B cell (primary cell): ENCODE results near the gene RETN. TPM values are rescaled to one million over a fixed set of nuclear protein-coding genes. Genes with fewer than 3 reads are reported as not detected.
A peak's percentile ranks its signal among the peaks of the same experiment; 100 is the strongest.

Experiments
- ATAC-seq: fragments of 200-7000 bp; cut with Tn5 transposase; one replicate; pipeline ENCODE4 v1.10.0; 2021; ENCODE audit warnings: low read depth, mild to moderate bottlenecking, moderate number of reproducible peaks, moderate library complexity
- CTCF ChIA-PET: fragments of 350-600 bp; sonication (Branson Sonifier 250); formaldehyde crosslinking; loops from one replicate; lab custom pipeline; 2021; ENCODE audit warnings: antibody characterized with exemption, inconsistent platforms; lab: Charles Lee
- POLR2A ChIA-PET: fragments of 350-600 bp; sonication (Branson Sonifier 250); formaldehyde crosslinking; loops from one replicate; lab custom pipeline; 2021; ENCODE audit warnings: antibody characterized with exemption; lab: Charles Lee
- DNase-seq: peaks from one replicate; pipeline ENCODE4 v3.0.0; 2013
- H2AFZ ChIP-seq: 2 replicates; pipeline ENCODE4 v1.6.1; 2012; ENCODE audit warnings: mild to moderate bottlenecking, low read depth, low read length; ENCODE audit not compliant: insufficient read depth, poor library complexity, severe bottlenecking
- H3K27ac ChIP-seq, 2 donors: 1 replicate in 1 of 2; 2 replicates in 1 of 2; pipeline ENCODE4 v1.5.1; 2012 to 2013; ENCODE audit warnings: low read length in 2 of 2, mild to moderate bottlenecking in 2 of 2, moderate library complexity in 1 of 2
- H3K27me3 ChIP-seq, 4 experiments: fragments of 200-600 bp in 1 of 4; sonication (generic) in 1 of 4; replicated peaks in 1 of 4; 1 replicate in 2 of 4; 2 replicates in 2 of 4; pipeline versions ENCODE4 v1.6.1 to v1.7.0; 2013 to 2016; ENCODE audit warnings: low read length in 3 of 4, mild to moderate bottlenecking in 2 of 4, mixed read lengths in 1 of 4, moderate library complexity in 1 of 4; ENCODE audit not compliant: insufficient read depth in 4 of 4, control insufficient read depth in 3 of 4; ENCODE audit errors: control extremely low read depth in 1 of 4
- H3K36me3 ChIP-seq, 2 experiments: replicated peaks in 1 of 2; 1 replicate in 1 of 2; 2 replicates in 1 of 2; pipeline versions ENCODE4 v1.6.1 to v1.7.1; 2013; ENCODE audit warnings: low read length in 1 of 2; ENCODE audit not compliant: insufficient read depth in 2 of 2, control insufficient read depth in 1 of 2; ENCODE audit errors: control extremely low read depth in 1 of 2, extremely low read depth in 1 of 2
- H3K4me1 ChIP-seq, 2 donors: fragments of 200-600 bp in 1 of 2; sonication (generic) in 1 of 2; 1 replicate in 1 of 2; 2 replicates in 1 of 2; pipeline versions ENCODE4 v1.5.1 to v1.6.1; 2013 to 2017; ENCODE audit warnings: low read length in 2 of 2; ENCODE audit not compliant: control insufficient read depth in 2 of 2, insufficient read depth in 2 of 2
- H3K4me2 ChIP-seq: replicated peaks from 2 replicates; pipeline ENCODE3; 2012; ENCODE audit warnings: mild to moderate bottlenecking, low read depth, low read length; ENCODE audit not compliant: poor library complexity, severe bottlenecking
- H3K4me3 ChIP-seq, 5 experiments: fragments of 200-600 bp in 1 of 5; sonication (generic) in 1 of 5; 1 replicate in 3 of 5; 2 replicates in 2 of 5; pipeline versions ENCODE4 v1.5.1 to v1.7.0; 2011 to 2016; ENCODE audit warnings: low read length in 4 of 5, mild to moderate bottlenecking in 4 of 5, low read depth in 2 of 5, control low read depth in 1 of 5, moderate library complexity in 1 of 5; ENCODE audit not compliant: insufficient read depth in 1 of 5; ENCODE audit errors: control extremely low read depth in 1 of 5, extremely low read depth in 1 of 5
- H3K79me2 ChIP-seq: fragments of 200-600 bp; sonication (generic); one replicate; pipeline ENCODE4 v1.6.0; 2016; ENCODE audit warnings: low read length; ENCODE audit not compliant: control insufficient read depth, insufficient read depth
- H3K9ac ChIP-seq: fragments of 200-600 bp; sonication (generic); 2 replicates; pipeline ENCODE4 v1.6.1; 2017; ENCODE audit warnings: mild to moderate bottlenecking, low read length, moderate library complexity
- H3K9me3 ChIP-seq, 3 donors: one replicate each; pipeline versions ENCODE4 v1.6.1 to v1.7.1; 2013; ENCODE audit warnings: low read length in 2 of 3; ENCODE audit not compliant: control insufficient read depth in 2 of 3, insufficient read depth in 1 of 3; ENCODE audit errors: control extremely low read depth in 1 of 3
- H4K20me1 ChIP-seq: 2 replicates; pipeline ENCODE4 v1.6.0; 2012; ENCODE audit warnings: mild to moderate bottlenecking, low read length; ENCODE audit not compliant: insufficient read depth, control insufficient read depth, poor library complexity, severe bottlenecking
- H3K27ac Mint-ChIP-seq: one replicate; pipeline ENCODE4 v1.8.0; 2021; ENCODE audit warnings: mixed read lengths
- H3K27me3 Mint-ChIP-seq: one replicate; pipeline ENCODE4 v1.8.0; 2021; ENCODE audit warnings: mixed read lengths
- H3K4me1 Mint-ChIP-seq: one replicate; pipeline ENCODE4 v1.8.0; 2021; ENCODE audit warnings: mixed read lengths
- H3K4me3 Mint-ChIP-seq: one replicate; pipeline ENCODE4 v1.8.0; 2021; ENCODE audit warnings: mixed read lengths
- H3K9me3 Mint-ChIP-seq: one replicate; pipeline ENCODE4 v1.8.0; 2022; ENCODE audit warnings: mixed read lengths; ENCODE audit not compliant: insufficient read depth
- EZH2 ChIP-seq: IDR thresholded peaks from 2 replicates; pipeline ENCODE4 v1.6.1; 2012; ENCODE audit warnings: borderline replicate concordance, low read depth, mild to moderate bottlenecking, moderate library complexity, low read length; ENCODE audit not compliant: insufficient read depth, poor library complexity, severe bottlenecking
- WGBS: methylation state at CpG from one replicate; pipeline ENCODE4 v1.1.5; 2013; ENCODE audit warnings: missing lambda C conversion rate; ENCODE audit not compliant: insufficient coverage; 5-methylcytosine and 5-hydroxymethylcytosine counted together
- intact Hi-C: fragments of 100-400 bp; cut with micrococcal nuclease; formaldehyde crosslinking; loops from one replicate; pipeline ENCODE4 v1.10.0; 2022
- polyA plus RNA-seq: library from polyadenylated mRNA; depleted of rRNA; stranded (reverse); fragments of >200 nt; gene quantifications from 2 replicates; pipeline ENCODE4 v1.2.3, GENCODE V29; 2012
- total RNA-seq, 2 donors: library from RNA; stranded (reverse); fragments of 120-200 nt in 1 of 2; gene quantifications; 1 replicate in 1 of 2; 2 replicates in 1 of 2; pipeline versions ENCODE4 v1.2.3 to v1.2.4, GENCODE V29; 2013 to 2022
- TF ChIP-seq, protein P1 (sequence below): fragments of 200-600 bp; IDR thresholded peaks from one replicate; pipeline ENCODE4 v1.8.0; 2022; ENCODE audit warnings: antibody characterized with exemption, mild to moderate bottlenecking

The RETN gene
- total and polyA plus RNA-seq, 2 donors (not counting 1 experiment from before 2014, with no cell fraction given), result not detected

DNA sequence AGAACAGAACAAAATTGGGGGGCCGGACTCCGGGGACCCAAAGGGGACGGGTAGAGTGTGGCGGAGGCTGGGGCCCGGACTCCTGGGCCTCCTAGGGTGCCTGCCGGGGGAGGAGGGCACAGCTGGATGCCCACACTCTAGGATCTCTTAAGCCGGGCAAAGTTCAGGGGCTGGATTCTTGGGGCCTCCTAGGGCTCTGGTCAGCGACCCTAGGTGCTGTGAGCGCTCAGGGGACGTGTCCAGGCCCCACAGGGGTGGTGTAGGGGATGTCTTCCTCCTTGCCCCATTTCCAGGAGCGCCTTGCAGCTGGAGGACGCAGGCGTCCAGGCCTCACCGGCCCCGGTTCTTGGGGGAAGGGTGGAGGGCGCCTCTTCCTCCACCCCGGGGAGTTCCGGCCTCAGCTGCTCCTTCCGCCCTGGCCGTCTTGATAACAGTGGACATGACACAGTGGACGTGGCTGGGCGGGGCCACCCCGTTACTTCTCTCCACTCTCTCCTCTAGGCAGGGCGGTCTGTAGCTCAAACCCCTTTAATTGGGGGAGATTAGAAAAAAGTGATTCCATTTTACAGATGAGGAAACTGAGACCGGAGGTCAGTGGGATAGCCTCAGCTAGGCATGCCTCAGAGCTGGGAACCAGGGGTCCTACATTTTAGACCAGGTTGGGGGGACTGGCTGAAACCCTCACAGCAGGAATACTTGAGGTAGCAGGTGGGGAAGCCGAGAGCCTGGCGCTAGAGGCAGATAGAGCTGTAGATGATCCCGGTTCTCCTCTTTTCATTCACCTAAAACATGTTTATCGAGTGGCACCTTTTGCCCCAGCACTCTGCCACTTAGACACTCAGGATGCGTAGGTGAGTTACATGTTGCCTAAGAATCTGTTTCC, 31.2 kb upstream of the RETN start:
- peak overlapping the region; percentile 81 to 93 for H3K27ac ChIP-seq
- POLR2A ChIA-PET, result interaction anchor here (1.0 kb wide), 1 partner anchor 103 kb away, joined by 3 read pairs; no protein-coding TSS in a partner anchor
- H3K4me2 ChIP-seq, result peak overlapping the region; percentile 97
- no peaks in the 10 kb centered on the region for H3K9me3 Mint-ChIP-seq
- H3K27me3 Mint-ChIP-seq, result no peaks in the 10 kb centered on the region
- peak overlapping the region; percentile 81 for H2AFZ ChIP-seq
- H3K4me1 ChIP-seq, result peaks cover 17 to 21% of the 10 kb centered on the region in 2 donors
- H3K27me3 ChIP-seq, result no peaks in the 10 kb centered on the region
- peaks cover 59% of the 10 kb centered on the region for H3K79me2 ChIP-seq
- 34% methylated on average over 22 of the region's 30 CpGs for WGBS
- peak overlapping the region; percentile 90 for H3K4me3 Mint-ChIP-seq
- no peak for DNase-seq
- H3K36me3 ChIP-seq, result peaks cover 4 to 25% of the 10 kb centered on the region in 2 experiments
- H3K4me3 ChIP-seq, result peak overlapping the region; percentile 58 to 89 (median 80)
- CTCF ChIA-PET, result interaction anchor here (0.5 to 2.1 kb wide), 5 partner anchors 11 to 775 kb away, joined by 3 to 7 read pairs (median 4); partner anchors contain the start of gene MARCHF2
- ATAC-seq, result no peak
- peaks cover 24% of the 10 kb centered on the region for H4K20me1 ChIP-seq
- H3K9me3 ChIP-seq, result peaks cover 0 to 7% (median 0%) of the 10 kb centered on the region in 3 donors
- TF ChIP-seq EZH2, result no peak
- TF ChIP-seq, protein P1, sequence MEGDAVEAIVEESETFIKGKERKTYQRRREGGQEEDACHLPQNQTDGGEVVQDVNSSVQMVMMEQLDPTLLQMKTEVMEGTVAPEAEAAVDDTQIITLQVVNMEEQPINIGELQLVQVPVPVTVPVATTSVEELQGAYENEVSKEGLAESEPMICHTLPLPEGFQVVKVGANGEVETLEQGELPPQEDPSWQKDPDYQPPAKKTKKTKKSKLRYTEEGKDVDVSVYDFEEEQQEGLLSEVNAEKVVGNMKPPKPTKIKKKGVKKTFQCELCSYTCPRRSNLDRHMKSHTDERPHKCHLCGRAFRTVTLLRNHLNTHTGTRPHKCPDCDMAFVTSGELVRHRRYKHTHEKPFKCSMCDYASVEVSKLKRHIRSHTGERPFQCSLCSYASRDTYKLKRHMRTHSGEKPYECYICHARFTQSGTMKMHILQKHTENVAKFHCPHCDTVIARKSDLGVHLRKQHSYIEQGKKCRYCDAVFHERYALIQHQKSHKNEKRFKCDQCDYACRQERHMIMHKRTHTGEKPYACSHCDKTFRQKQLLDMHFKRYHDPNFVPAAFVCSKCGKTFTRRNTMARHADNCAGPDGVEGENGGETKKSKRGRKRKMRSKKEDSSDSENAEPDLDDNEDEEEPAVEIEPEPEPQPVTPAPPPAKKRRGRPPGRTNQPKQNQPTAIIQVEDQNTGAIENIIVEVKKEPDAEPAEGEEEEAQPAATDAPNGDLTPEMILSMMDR, result no peak
- H3K27ac Mint-ChIP-seq, result peak overlapping the region; percentile 94
- peaks cover 38% of the 10 kb centered on the region for H3K4me1 Mint-ChIP-seq
- H3K9ac ChIP-seq, result peak overlapping the region; percentile 86
- intact Hi-C loops, result loop anchor here (1.0 kb wide), 2 partner anchors 8 to 21 kb away; partner anchors contain the start of genes PET100 and XAB2
